GM19035 (cell line): Measurements from ENCODE around the gene PABPN1L.

Experiments
- ATAC-seq: cut with Tn5 transposase; IDR thresholded peaks from one replicate; pipeline ENCODE4 v1.9.1; 2021; ENCODE audit not compliant: unreplicated experiment

Gene PABPN1L

GRCh38 chr16:88866151-88866920 is at the start of gene PABPN1L:
Gene PABPN1L, minus strand, starts transcription at chr16:88866660. Its CDS starts 54 bp downstream, at chr16:88866606.
- no peak for ATAC-seq

GRCh38 chr16:88915639-88916327 is 49.3 kb upstream of the PABPN1L start:
- ATAC-seq: no peak

- ATAC-seq: no peak
Observed at GRCh38 chr16:88914750-88915368, 48.4 kb upstream of the PABPN1L start.

- ATAC-seq: no peak
Observed at GRCh38 chr16:88913870-88914269, 47.4 kb upstream of the PABPN1L start.

- ATAC-seq: no peak
Observed at GRCh38 chr16:88913001-88913612, 46.6 kb upstream of the PABPN1L start.

GRCh38 chr16:88912556-88912955 is 46.1 kb upstream of the PABPN1L start:
- no peak for ATAC-seq

- ATAC-seq: no peak
Observed at GRCh38 chr16:88911946-88912310, 45.5 kb upstream of the PABPN1L start.

GRCh38 chr16:88911136-88911945 is 44.9 kb upstream of the PABPN1L start:
- no peak for ATAC-seq

- no peak for ATAC-seq
Observed at GRCh38 chr16:88910284-88911135, 44.0 kb upstream of the PABPN1L start.

GRCh38 chr16:88909431-88910210 is 43.2 kb upstream of the PABPN1L start:
- no peak for ATAC-seq

GRCh38 chr16:88908307-88908706 is 41.8 kb upstream of the PABPN1L start:
- no peak for ATAC-seq

GRCh38 chr16:88907768-88908167 is 41.3 kb upstream of the PABPN1L start:
- ATAC-seq: no peak

GRCh38 chr16:88906535-88907105 is 40.2 kb upstream of the PABPN1L start:
- no peak for ATAC-seq

GRCh38 chr16:88906020-88906419 is 39.6 kb upstream of the PABPN1L start:
- ATAC-seq: no peak

GRCh38 chr16:88905563-88905962 is 39.1 kb upstream of the PABPN1L start:
- ATAC-seq: no peak

GRCh38 chr16:88904676-88905365 is 38.4 kb upstream of the PABPN1L start:
- no peak for ATAC-seq

- ATAC-seq: no peak
Observed at GRCh38 chr16:88903267-88903666, 36.8 kb upstream of the PABPN1L start.

- no peak for ATAC-seq
Observed at GRCh38 chr16:88902744-88903143, 36.3 kb upstream of the PABPN1L start.
